ENCODE results near the gene DQX1. TPM values are rescaled to one million over a fixed set of nuclear protein-coding genes. Genes with fewer than 3 reads are reported as not detected.

Gene DQX1
- total RNA-seq, 1 experiment from 2014 or later = 1.3 TPM

- TF ChIP-seq, protein P1, sequence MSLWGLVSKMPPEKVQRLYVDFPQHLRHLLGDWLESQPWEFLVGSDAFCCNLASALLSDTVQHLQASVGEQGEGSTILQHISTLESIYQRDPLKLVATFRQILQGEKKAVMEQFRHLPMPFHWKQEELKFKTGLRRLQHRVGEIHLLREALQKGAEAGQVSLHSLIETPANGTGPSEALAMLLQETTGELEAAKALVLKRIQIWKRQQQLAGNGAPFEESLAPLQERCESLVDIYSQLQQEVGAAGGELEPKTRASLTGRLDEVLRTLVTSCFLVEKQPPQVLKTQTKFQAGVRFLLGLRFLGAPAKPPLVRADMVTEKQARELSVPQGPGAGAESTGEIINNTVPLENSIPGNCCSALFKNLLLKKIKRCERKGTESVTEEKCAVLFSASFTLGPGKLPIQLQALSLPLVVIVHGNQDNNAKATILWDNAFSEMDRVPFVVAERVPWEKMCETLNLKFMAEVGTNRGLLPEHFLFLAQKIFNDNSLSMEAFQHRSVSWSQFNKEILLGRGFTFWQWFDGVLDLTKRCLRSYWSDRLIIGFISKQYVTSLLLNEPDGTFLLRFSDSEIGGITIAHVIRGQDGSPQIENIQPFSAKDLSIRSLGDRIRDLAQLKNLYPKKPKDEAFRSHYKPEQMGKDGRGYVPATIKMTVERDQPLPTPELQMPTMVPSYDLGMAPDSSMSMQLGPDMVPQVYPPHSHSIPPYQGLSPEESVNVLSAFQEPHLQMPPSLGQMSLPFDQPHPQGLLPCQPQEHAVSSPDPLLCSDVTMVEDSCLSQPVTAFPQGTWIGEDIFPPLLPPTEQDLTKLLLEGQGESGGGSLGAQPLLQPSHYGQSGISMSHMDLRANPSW (CRISPR knock-in tag; conservative IDR thresholded peaks at IDR 0.05; ENCODE audit: low read depth) = no peak
- TF ChIP-seq SMAD3 (CRISPR knock-in tag; IDR thresholded peaks at IDR 0.05; ENCODE audit: borderline replicate concordance) (no peak), JAZF1 (CRISPR knock-in tag; IDR thresholded peaks at IDR 0.05) (no peak), TEAD1 (CRISPR knock-in tag; IDR thresholded peaks at IDR 0.05) (no peak), ZNF416 (CRISPR knock-in tag; IDR thresholded peaks at IDR 0.05) (no peak), ZBTB21 (CRISPR knock-in tag; IDR thresholded peaks at IDR 0.05; ENCODE audit: borderline replicate concordance) (no peak), ATF3 (CRISPR knock-in tag; conservative IDR thresholded peaks at IDR 0.05) (no peak), ATF2 (CRISPR knock-in tag; IDR thresholded peaks at IDR 0.05; ENCODE audit: borderline replicate concordance, low read depth) (no peak), EMX1 (CRISPR knock-in tag; IDR thresholded peaks at IDR 0.05) (no peak), SOX15 (CRISPR knock-in tag; IDR thresholded peaks at IDR 0.05) (no peak), SP1 (CRISPR knock-in tag; conservative IDR thresholded peaks at IDR 0.05) (no peak)
- TF ChIP-seq, protein P2, sequence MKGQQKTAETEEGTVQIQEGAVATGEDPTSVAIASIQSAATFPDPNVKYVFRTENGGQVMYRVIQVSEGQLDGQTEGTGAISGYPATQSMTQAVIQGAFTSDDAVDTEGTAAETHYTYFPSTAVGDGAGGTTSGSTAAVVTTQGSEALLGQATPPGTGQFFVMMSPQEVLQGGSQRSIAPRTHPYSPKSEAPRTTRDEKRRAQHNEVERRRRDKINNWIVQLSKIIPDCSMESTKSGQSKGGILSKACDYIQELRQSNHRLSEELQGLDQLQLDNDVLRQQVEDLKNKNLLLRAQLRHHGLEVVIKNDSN (CRISPR knock-in tag; IDR thresholded peaks at IDR 0.05) = no peak
- TF ChIP-seq, protein P3, sequence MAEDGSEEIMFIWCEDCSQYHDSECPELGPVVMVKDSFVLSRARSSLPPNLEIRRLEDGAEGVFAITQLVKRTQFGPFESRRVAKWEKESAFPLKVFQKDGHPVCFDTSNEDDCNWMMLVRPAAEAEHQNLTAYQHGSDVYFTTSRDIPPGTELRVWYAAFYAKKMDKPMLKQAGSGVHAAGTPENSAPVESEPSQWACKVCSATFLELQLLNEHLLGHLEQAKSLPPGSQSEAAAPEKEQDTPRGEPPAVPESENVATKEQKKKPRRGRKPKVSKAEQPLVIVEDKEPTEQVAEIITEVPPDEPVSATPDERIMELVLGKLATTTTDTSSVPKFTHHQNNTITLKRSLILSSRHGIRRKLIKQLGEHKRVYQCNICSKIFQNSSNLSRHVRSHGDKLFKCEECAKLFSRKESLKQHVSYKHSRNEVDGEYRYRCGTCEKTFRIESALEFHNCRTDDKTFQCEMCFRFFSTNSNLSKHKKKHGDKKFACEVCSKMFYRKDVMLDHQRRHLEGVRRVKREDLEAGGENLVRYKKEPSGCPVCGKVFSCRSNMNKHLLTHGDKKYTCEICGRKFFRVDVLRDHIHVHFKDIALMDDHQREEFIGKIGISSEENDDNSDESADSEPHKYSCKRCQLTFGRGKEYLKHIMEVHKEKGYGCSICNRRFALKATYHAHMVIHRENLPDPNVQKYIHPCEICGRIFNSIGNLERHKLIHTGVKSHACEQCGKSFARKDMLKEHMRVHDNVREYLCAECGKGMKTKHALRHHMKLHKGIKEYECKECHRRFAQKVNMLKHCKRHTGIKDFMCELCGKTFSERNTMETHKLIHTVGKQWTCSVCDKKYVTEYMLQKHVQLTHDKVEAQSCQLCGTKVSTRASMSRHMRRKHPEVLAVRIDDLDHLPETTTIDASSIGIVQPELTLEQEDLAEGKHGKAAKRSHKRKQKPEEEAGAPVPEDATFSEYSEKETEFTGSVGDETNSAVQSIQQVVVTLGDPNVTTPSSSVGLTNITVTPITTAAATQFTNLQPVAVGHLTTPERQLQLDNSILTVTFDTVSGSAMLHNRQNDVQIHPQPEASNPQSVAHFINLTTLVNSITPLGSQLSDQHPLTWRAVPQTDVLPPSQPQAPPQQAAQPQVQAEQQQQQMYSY (CRISPR knock-in tag; IDR thresholded peaks at IDR 0.05) = no peak
Measured at GRCh38 chr2:74527741-74528140, 1.7 kb upstream of the DQX1 start (continued).

GRCh38 chr2:74526649-74527230 lies 709 bp upstream of the DQX1 start:
- no peak for ATAC-seq
- no peak overlapping the region for H3K27ac Mint-ChIP-seq

More at GRCh38 chr2:74526649-74527230, 709 bp upstream of the DQX1 start:
- H3K4me1 Mint-ChIP-seq = peaks cover 14% of the 10 kb centered on the region
- CTCF ChIA-PET = interaction anchor here (1.0 to 1.5 kb wide), 6 partner anchors 9 to 51 kb away, joined by 3 to 5 read pairs (median 4); partner anchors contain the start of genes CCDC142 and TTC31
- POLR2A ChIA-PET = interaction anchor here (0.6 to 1.1 kb wide), 2 partner anchors 18 to 44 kb away, joined by 3 to 4 read pairs; partner anchors contain the start of genes CCDC142 and TTC31
- H3K9me3 Mint-ChIP-seq = 0 out of 2 replicates have a peak, but pooled peaks cover 3% of the 10 kb centered on the region
- H3K36me3 Mint-ChIP-seq = peaks cover 21% of the 10 kb centered on the region
- no peak for DNase-seq (ENCODE audit: low spot score)
- H3K27me3 Mint-ChIP-seq (ENCODE audit: low read depth) = peaks cover 21% of the 10 kb centered on the region
- TF ChIP-seq ATF2 (CRISPR knock-in tag; IDR thresholded peaks at IDR 0.05; ENCODE audit: borderline replicate concordance, low read depth) (no peak), E2F4 (CRISPR knock-in tag; IDR thresholded peaks at IDR 0.05; ENCODE audit: borderline replicate concordance, low read depth) (no peak), SMAD4 (CRISPR knock-in tag; IDR thresholded peaks at IDR 0.05) (no peak), CBFB (CRISPR knock-in tag; IDR thresholded peaks at IDR 0.05; ENCODE audit: low read depth) (no peak), TP53 (CRISPR knock-in tag; IDR thresholded peaks at IDR 0.05) (no peak), USF2 (CRISPR knock-in tag; IDR thresholded peaks at IDR 0.05) (no peak)
- TF ChIP-seq, protein P4, sequence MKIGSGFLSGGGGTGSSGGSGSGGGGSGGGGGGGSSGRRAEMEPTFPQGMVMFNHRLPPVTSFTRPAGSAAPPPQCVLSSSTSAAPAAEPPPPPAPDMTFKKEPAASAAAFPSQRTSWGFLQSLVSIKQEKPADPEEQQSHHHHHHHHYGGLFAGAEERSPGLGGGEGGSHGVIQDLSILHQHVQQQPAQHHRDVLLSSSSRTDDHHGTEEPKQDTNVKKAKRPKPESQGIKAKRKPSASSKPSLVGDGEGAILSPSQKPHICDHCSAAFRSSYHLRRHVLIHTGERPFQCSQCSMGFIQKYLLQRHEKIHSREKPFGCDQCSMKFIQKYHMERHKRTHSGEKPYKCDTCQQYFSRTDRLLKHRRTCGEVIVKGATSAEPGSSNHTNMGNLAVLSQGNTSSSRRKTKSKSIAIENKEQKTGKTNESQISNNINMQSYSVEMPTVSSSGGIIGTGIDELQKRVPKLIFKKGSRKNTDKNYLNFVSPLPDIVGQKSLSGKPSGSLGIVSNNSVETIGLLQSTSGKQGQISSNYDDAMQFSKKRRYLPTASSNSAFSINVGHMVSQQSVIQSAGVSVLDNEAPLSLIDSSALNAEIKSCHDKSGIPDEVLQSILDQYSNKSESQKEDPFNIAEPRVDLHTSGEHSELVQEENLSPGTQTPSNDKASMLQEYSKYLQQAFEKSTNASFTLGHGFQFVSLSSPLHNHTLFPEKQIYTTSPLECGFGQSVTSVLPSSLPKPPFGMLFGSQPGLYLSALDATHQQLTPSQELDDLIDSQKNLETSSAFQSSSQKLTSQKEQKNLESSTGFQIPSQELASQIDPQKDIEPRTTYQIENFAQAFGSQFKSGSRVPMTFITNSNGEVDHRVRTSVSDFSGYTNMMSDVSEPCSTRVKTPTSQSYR (CRISPR knock-in tag; IDR thresholded peaks at IDR 0.05) = no peak
- H3K4me3 Mint-ChIP-seq = peak overlapping the region; percentile 41

Measured in WTC11 (cell line).